Stimulated activated CD4-positive, alpha-beta T cell treated with anti-CD3 and anti-CD28 coated beads, Interleukin-4, amount 100 ng/mL, for 4 hours (primary cell): ENCODE data around the gene WDR20.
"Not testable (repeated sequence)": the region's sequence is repeated elsewhere in the genome, so short reads cannot be mapped to it uniquely, and the experiment has no call there.

Experiments
- DNase-seq, 2 experiments: peaks; one replicate each; pipeline ENCODE4 v3.0.0-alpha.2; 2020

Gene WDR20

GRCh38 chr14:102172721-102173120 is 33.0 kb downstream of the WDR20 start:
- DNase-seq, result not testable (repeated sequence)

GRCh38 chr14:102177161-102177560 is 37.5 kb downstream of the WDR20 start:
- DNase-seq, result no peak

GRCh38 chr14:102178806-102179205 is 39.1 kb downstream of the WDR20 start:
- no peak for DNase-seq

- no peak for DNase-seq
Observed at GRCh38 chr14:102180248-102180998, 40.7 kb downstream of the WDR20 start.

GRCh38 chr14:102181187-102181586 is 41.5 kb downstream of the WDR20 start:
- DNase-seq, result no peak

GRCh38 chr14:102182190-102182589 is 42.5 kb downstream of the WDR20 start:
- DNase-seq, result no peak

- DNase-seq, result no peak
Observed at GRCh38 chr14:102182936-102183619, 43.4 kb downstream of the WDR20 start.

- no peak for DNase-seq
Observed at GRCh38 chr14:102183886-102184285, 44.2 kb downstream of the WDR20 start.

- no peak for DNase-seq
Observed at GRCh38 chr14:102184316-102185035, 44.8 kb downstream of the WDR20 start.

GRCh38 chr14:102185360-102185759 is 45.7 kb downstream of the WDR20 start:
- no peak for DNase-seq

GRCh38 chr14:102187044-102187443 is 47.3 kb downstream of the WDR20 start:
- DNase-seq, result no peak

- DNase-seq, result no peak
Observed at GRCh38 chr14:102187568-102188001, 47.9 kb downstream of the WDR20 start.

- DNase-seq, result no peak
Observed at GRCh38 chr14:102188187-102188586, 48.5 kb downstream of the WDR20 start.

GRCh38 chr14:102189874-102190273 is 50.2 kb downstream of the WDR20 start:
- no peak for DNase-seq

GRCh38 chr14:102192840-102193502 is 53.3 kb downstream of the WDR20 start:
- no peak for DNase-seq

- no peak for DNase-seq
Observed at GRCh38 chr14:102194856-102195255, 55.2 kb downstream of the WDR20 start.

GRCh38 chr14:102195446-102195845 is 55.7 kb downstream of the WDR20 start:
- DNase-seq, result no peak

- DNase-seq, result no peak
Observed at GRCh38 chr14:102196039-102196901, 56.6 kb downstream of the WDR20 start.

GRCh38 chr14:102196902-102197230 is 57.2 kb downstream of the WDR20 start:
- DNase-seq, result no peak

- no peak for DNase-seq
Observed at GRCh38 chr14:102197317-102197853, 57.7 kb downstream of the WDR20 start.

- no peak for DNase-seq
Observed at GRCh38 chr14:102200690-102201352, 61.1 kb downstream of the WDR20 start.
